ENCODE data around the gene ZNF362. TPM values are rescaled to one million over a fixed set of nuclear protein-coding genes. Genes with fewer than 3 reads are reported as not detected.

Gene ZNF362
- total and polyA plus RNA-seq, 2 experiments from 2014 or later, result 11.0 to 12.9 TPM

GRCh38 chr1:33332357-33332789, 76.1 kb downstream of the ZNF362 start:
- H3K36me3 Mint-ChIP-seq (ENCODE audit: low read depth), result peaks cover 10% of the 10 kb centered on the region; the same call in 2 of the 3 replicates
- no peak overlapping the region for H3K4me3 Mint-ChIP-seq
- peaks cover 9% of the 10 kb centered on the region; the same call in 1 of the 2 replicates for H4K20me1 ChIP-seq (replicated peaks; ENCODE audit: insufficient read depth)

More at GRCh38 chr1:33332357-33332789, 76.1 kb downstream of the ZNF362 start:
- Mint-ChIP-seq H3K4me1 (peaks cover 20% of the 10 kb centered on the region), H3K27ac (no peak overlapping the region), H3K9me3 (no peaks in the 10 kb centered on the region; the same call in 2 of the 3 replicates), H3K27me3 (ENCODE audit: insufficient read depth, low read depth, poor library complexity) (peaks cover 14% of the 10 kb centered on the region)
- Histone ChIP-seq H3K4me1 (ENCODE audit: insufficient read depth) (peaks cover 6% of the 10 kb centered on the region; the same call in 1 of the 2 replicates), H3K27ac (ENCODE audit: low read depth) (no peak overlapping the region), H3K4me3 (no peak overlapping the region), H3K27me3 (ENCODE audit: insufficient read depth) (peaks cover 15% of the 10 kb centered on the region; the same call in 1 of the 2 replicates), H3K4me2 (no peak overlapping the region), H3K9me2 (ENCODE audit: insufficient read depth) (no peaks in the 10 kb centered on the region), H3F3A (replicated peaks; ENCODE audit: low read depth) (no peaks in the 10 kb centered on the region), H2AFZ (no peak overlapping the region), H3K79me2 (replicated peaks; ENCODE audit: insufficient read depth) (no peaks in the 10 kb centered on the region), H3K36me3 (ENCODE audit: insufficient read depth) (no peaks in the 10 kb centered on the region)
- TF ChIP-seq CREB1 (CRISPR knock-in tag; IDR thresholded peaks at IDR 0.05; ENCODE audit: low read depth), result no peak
- TF ChIP-seq EZH2 (IDR thresholded peaks at IDR 0.05; ENCODE audit: low read depth, unreplicated experiment), result no peak
- TF ChIP-seq POLR2AphosphoS5 (IDR thresholded peaks at IDR 0.05; ENCODE audit: low read depth), result no peak
- no peak for TF ChIP-seq EZH2phosphoT487 (IDR thresholded peaks at IDR 0.05; ENCODE audit: unreplicated experiment)
- TF ChIP-seq ZNF331 (CRISPR knock-in tag; IDR thresholded peaks at IDR 0.05; ENCODE audit: low read depth), result no peak
- no peak for TF ChIP-seq ZNF462 (CRISPR knock-in tag; IDR thresholded peaks at IDR 0.05)
- TF ChIP-seq CTCF (conservative IDR thresholded peaks at IDR 0.05; ENCODE audit: low read depth in 2 of 2), result no peak
- no peak for TF ChIP-seq NANOG (IDR thresholded peaks at IDR 0.05; ENCODE audit: borderline replicate concordance)
- no peak for TF ChIP-seq STAT1 (IDR thresholded peaks at IDR 0.05; ENCODE audit: unreplicated experiment)
- TF ChIP-seq ETS1 (IDR thresholded peaks at IDR 0.05), result no peak
- no peak for TF ChIP-seq ZNF114 (CRISPR knock-in tag; IDR thresholded peaks at IDR 0.05)
- TF ChIP-seq REST (IDR thresholded peaks at IDR 0.05; ENCODE audit: unreplicated experiment), result no peak
- no peak for TF ChIP-seq JUNB (IDR thresholded peaks at IDR 0.05; ENCODE audit: unreplicated experiment)
- no peak for DNase-seq (ENCODE audit: low spot score)
- ATAC-seq, result no peak
